Esophagus muscularis mucosa (tissue), 3 donors: Measurements from ENCODE around the gene DYNC2I2.

ENCODE experiments used
- POLR2A ChIP-seq: fragments of 450-650 bp; IDR thresholded peaks from one replicate; pipeline ENCODE4 v1.6.1; 2017; ENCODE audit warnings: antibody characterized with exemption, moderate library complexity, mild to moderate bottlenecking, low read depth
- TF ChIP-seq, protein P1 (sequence below), 3 experiments: fragments of 200-600 bp in 2 of 3; fragments of 450-650 bp in 1 of 3; sonication (generic) in 2 of 3; IDR thresholded peaks; one replicate each; pipeline ENCODE4 v1.5.1; 2017 to 2019; ENCODE audit warnings: antibody characterized with exemption in 3 of 3, mild to moderate bottlenecking in 2 of 3, moderate library complexity in 1 of 3

DNA sequence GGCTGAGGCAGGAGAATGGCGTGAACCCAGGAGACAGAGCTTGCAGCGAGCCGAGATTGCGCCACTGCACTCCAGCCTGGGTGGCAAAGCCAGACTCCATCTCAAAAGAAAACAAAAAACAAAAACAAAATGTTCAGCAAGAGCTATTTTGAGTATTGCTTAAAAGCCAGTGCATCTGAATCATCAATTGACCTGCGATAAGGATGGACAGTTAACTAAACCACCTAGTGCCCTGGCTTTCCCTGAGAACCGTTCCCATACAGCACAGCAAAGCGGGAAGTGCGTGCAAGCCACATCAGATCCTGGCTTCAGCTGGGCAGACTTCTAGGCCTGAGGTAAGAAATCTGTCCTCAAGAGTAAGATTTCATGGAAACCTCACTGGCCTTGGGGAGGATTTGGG, 2.7 kb downstream of the DYNC2I2 start:
- no peak for TF ChIP-seq POLR2A
- TF ChIP-seq, protein P1, sequence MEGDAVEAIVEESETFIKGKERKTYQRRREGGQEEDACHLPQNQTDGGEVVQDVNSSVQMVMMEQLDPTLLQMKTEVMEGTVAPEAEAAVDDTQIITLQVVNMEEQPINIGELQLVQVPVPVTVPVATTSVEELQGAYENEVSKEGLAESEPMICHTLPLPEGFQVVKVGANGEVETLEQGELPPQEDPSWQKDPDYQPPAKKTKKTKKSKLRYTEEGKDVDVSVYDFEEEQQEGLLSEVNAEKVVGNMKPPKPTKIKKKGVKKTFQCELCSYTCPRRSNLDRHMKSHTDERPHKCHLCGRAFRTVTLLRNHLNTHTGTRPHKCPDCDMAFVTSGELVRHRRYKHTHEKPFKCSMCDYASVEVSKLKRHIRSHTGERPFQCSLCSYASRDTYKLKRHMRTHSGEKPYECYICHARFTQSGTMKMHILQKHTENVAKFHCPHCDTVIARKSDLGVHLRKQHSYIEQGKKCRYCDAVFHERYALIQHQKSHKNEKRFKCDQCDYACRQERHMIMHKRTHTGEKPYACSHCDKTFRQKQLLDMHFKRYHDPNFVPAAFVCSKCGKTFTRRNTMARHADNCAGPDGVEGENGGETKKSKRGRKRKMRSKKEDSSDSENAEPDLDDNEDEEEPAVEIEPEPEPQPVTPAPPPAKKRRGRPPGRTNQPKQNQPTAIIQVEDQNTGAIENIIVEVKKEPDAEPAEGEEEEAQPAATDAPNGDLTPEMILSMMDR (IDR thresholded peaks at IDR 0.05): no peak
